Stimulated activated CD4-positive, alpha-beta T cell treated with anti-CD3 and anti-CD28 coated beads, TNF-alpha, amount 100 ng/mL, for 48 hours (primary cell): ENCODE results near the gene IL37.
A peak's percentile ranks its signal among the peaks of the same experiment; 100 is the strongest.

Experiments
- DNase-seq, 3 donors: peaks; one replicate each; pipeline ENCODE4 v3.0.0-alpha.2; 2020; ENCODE audit warnings: low read depth in 3 of 3

Gene IL37

GRCh38 chr2:112910865-112911264 is at the start of gene IL37:
TSS of gene IL37 (plus strand) at chr2:112911165. CDS start at chr2:112913013, 1,848 bp downstream.
- DNase-seq = no peak

GRCh38 chr2:112864072-112864471 is 46.9 kb upstream of the IL37 start:
- no peak for DNase-seq

DNA sequence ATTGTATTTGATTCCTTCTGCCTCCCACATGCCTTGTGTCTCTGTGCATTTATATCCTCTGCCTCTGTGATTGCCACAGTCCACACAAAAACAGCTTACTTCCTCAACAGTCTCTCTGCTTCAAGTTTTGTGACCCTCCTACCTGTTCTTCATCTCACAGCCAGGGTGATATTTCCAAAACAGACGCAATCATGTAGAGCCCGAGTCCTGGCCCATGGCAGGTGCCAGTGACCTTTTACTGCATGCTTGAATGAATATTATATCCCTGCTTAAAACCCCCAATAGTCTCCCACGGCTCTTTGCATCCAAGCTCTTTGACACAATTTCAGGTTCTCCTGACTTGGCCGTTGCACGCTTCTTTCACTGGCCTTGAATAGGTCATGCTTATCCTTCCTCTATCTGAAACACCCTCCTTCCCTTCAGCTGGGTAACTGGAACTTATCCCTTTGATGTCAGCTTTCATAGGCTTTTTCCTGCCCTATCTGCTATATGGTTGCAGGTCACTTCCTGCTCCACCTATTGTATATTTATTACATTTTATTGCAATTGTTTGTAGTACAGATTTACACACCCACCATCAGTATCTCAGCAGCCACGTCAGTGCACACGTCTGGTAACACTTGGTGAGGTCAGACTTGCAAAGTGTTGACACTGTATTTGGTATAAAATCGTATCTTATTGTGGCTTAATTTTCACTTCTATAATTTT is 44.7 kb upstream of the IL37 start:
- no peak for DNase-seq

- DNase-seq = no peak
Measured at GRCh38 chr2:112867701-112868631, 43.0 kb upstream of the IL37 start.

GRCh38 chr2:112869258-112869842 is 41.6 kb upstream of the IL37 start:
- DNase-seq = no peak

GRCh38 chr2:112870841-112871835 is 39.8 kb upstream of the IL37 start:
- DNase-seq = no peak

DNA sequence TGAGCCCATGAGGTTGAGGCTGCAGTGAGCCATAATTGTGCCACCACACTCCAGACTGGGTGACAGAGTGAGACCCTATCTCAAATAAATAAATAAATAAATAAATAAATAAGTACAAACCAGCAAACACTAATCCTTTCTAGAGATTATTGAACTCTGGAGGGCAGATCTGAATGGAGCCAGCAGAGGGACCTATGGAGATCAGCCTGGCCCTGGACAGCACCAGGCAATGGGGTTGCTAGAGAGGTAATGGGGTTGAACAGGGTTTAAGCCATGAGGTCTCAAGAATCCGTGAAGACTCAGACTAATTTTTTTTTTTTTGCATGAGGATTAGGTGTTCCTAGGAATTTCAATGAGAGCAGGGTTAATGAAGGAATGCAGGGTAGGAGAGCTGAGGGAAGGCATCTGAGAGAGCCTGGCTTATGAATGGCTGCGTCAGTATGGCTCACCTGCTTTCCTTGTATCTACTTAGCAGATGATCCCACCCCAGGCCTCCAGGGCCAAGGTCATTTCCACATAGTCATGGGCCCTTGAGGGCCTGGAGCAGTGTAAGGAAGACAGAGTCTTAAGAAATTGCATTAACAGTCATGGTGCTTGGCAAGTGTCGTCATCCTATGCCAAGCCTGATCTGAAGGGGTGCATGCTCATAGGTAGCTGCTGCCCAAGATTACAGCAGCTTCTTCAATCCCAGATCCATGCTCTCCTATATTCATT is 34.6 kb upstream of the IL37 start:
- no peak for DNase-seq

- no peak for DNase-seq
Measured at GRCh38 chr2:112876971-112877361, 34.0 kb upstream of the IL37 start.

- DNase-seq = no peak
Measured at GRCh38 chr2:112877423-112877822, 33.5 kb upstream of the IL37 start.

GRCh38 chr2:112879491-112880041 is 31.4 kb upstream of the IL37 start:
- no peak for DNase-seq

DNA sequence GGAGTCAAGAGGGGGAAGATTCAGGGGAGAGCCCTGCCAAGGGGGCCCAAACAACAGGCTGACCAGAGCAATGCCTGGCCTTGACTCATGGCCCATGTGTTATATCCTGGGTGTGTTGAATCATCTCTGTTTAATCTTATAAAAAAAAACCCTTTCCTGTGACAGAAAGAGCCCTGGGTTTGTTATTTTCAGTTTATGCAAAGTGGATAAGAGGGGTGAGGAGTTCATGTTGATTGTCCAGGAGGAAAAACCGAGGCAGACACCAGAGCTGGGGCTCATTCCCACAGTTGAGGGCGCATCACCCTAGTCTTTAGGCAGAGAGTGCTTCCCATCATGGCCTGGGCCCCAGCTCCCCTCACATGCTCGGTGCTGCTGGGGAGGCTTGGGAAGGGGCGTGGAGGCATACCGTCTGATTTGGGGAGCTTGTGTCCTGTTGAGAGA is 30.9 kb upstream of the IL37 start:
- no peak for DNase-seq

DNA sequence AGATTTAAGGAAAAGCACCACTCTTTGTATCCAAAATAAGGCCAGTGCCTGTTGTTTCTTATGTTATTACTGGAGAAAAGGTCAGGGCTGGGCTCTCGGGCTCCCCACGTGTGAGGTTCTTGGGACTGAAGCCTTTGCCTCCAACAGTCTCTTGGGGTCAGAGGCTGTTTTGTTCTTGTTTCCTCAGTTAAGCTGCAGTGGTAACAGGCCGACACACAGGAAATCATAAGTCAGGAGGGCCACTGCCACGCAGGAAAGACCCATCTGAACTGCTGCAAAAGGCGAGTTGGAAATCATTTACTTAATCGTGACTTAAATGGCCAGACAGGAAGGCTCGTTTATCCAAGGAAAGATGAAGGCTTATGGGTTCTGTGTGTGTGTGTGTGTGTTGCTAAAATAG is 30.3 kb upstream of the IL37 start:
- no peak for DNase-seq

- DNase-seq = no peak
Measured at GRCh38 chr2:112881217-112881985, 29.6 kb upstream of the IL37 start.

GRCh38 chr2:112883669-112884068 is 27.3 kb upstream of the IL37 start:
- DNase-seq = no peak

DNA sequence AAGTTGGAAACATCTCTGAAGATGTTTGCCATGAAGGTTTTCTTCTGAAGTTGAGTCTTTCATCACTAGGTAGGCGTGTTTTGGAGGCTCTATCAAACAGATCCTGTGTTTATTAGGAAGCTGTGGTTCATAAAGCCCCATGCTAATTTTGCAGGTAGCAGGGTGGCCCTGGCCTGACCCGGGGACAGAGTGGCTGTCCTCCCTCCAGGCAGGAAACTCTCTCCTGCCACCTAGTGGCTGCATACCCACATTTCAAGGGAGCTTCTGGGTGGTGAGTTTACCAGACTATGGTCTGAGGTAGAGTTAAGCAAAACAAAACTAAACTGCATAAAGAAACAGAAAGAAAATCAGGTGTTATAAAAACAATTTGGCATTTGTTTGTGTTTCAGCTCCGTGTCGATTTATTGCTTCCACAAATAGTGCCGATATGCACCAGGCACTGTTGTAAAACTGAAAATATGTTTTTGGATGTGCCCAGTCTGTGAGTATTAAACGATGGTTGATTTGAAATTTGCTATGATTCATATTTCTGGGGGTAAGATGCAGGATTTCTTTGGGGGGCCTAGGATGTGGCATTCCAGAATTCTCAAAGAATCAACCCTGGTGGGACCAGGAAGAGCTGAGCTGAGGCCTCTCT is 26.0 kb upstream of the IL37 start:
- DNase-seq = peak; percentile 60 to 73 (median 61)

DNA sequence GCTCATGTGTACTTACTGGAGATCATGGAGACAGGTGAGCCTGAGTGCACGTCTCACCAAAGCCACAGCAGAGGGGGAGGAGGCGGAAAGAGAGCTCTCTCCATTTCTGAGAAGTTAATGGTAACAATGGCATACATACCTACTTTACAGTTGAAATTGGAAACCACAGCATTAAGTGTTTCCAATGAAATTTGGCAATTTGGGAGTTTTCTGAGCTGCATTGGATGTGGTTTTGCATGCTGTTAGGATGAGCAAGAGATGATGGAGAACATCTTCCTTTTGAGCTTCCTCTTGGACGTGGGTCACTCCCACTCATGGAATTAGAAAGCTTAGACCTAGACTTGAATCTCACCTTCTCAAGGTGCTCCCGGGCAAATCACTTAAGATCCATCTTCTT is 25.5 kb upstream of the IL37 start:
- DNase-seq = no peak

DNA sequence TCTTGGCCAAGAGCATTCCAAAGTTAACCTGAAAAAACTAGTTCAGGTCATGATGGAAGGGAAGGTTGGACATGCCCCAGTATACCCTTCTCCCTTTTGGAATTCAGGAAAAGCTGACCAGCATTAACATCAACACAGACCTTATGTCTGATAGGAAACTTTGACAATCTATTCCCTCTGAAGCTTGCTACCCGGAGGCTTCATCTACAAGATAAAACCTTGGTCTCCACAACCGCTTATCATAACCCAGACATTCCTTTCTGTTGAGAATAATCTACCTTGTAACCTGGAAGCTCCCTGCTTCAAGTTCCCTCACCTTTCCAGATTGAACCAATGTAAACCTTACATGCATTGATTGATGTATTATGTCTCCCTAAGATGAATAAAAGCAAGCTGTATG is 24.7 kb upstream of the IL37 start:
- no peak for DNase-seq

DNA sequence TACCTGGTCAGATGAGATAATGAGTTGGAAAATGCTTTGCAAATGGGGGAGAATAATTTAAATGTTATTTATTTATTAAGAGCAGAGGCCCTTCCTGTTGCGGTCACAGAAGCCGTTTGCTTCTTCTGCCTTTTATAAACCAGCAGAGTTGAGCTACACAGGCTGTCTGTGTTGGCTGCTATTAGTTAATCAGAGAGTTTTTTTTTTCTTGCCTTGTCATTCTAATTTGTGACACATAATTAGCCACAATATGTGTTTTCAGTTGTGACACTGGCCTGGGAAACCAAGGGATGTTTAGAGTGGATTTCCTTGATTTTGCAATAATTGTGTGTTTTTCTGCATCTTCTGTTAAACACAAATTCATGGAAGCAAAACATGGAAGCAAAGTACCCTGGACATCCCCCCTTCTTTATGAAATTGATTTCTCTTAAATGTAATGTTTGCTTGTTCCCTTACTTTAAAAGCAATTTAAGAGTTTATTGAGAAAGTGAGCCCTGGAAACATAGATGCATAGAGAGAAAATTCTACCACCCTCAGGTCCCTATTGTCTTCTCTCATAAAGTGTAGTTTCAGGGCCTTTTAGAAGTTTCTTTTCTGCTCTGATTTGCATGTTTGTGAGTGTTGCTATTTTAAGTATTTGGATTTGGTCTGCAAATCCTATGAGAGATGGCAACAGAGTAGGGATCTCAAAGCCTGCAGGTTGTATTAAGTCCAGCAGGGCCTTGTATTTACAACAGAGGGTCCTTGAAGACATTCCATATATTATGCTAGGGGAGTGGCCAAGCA is 22.8 kb upstream of the IL37 start:
- DNase-seq = no peak
